GM18505 (cell line): Measurements from ENCODE around the gene DLGAP5.

ENCODE experiments used
- ATAC-seq: cut with Tn5 transposase; IDR thresholded peaks from one replicate; pipeline ENCODE4 v1.9.1; 2021; ENCODE audit not compliant: unreplicated experiment
- POLR2A ChIP-seq: IDR thresholded peaks from 4 replicates; pipeline ENCODE4 v1.6.1; 2011; ENCODE audit warnings: borderline replicate concordance; ENCODE audit not compliant: insufficient read depth, insufficient read length; ENCODE audit errors: extremely low read depth

Gene DLGAP5

GRCh38 chr14:55131370-55132137 is 59.8 kb downstream of the DLGAP5 start:
- no peak for TF ChIP-seq POLR2A
- no peak for ATAC-seq

- no peak for ATAC-seq
- no peak for TF ChIP-seq POLR2A
Observed at GRCh38 chr14:55130196-55130550, 61.2 kb downstream of the DLGAP5 start.

- peak; percentile 51 for ATAC-seq
- TF ChIP-seq POLR2A = peak; percentile 32
Observed at GRCh38 chr14:55129428-55130195, 61.8 kb downstream of the DLGAP5 start.

GRCh38 chr14:55129086-55129427 is 62.3 kb downstream of the DLGAP5 start, which contains the start of gene LGALS3:
TSS of gene LGALS3 (plus strand) at chr14:55129252. CDS start at chr14:55137374, 8,122 bp downstream.
- ATAC-seq = peak; percentile 64
- peak; percentile 17 for TF ChIP-seq POLR2A

GRCh38 chr14:55128386-55129085 is 62.8 kb downstream of the DLGAP5 start:
- ATAC-seq = no peak
- no peak for TF ChIP-seq POLR2A

- no peak for TF ChIP-seq POLR2A
- ATAC-seq = no peak
Observed at GRCh38 chr14:55127460-55127951, 63.9 kb downstream of the DLGAP5 start.

- no peak for ATAC-seq
- no peak for TF ChIP-seq POLR2A
Observed at GRCh38 chr14:55126932-55127459, 64.4 kb downstream of the DLGAP5 start.

- no peak for ATAC-seq
Observed at GRCh38 chr14:55126034-55126433, 65.4 kb downstream of the DLGAP5 start.

GRCh38 chr14:55125403-55125802 is 66.0 kb downstream of the DLGAP5 start:
- ATAC-seq = no peak
- no peak for TF ChIP-seq POLR2A

More at GRCh38 chr14:55126034-55126433, 65.4 kb downstream of the DLGAP5 start:
- no peak for TF ChIP-seq POLR2A

- no peak for ATAC-seq
- TF ChIP-seq POLR2A = no peak
Observed at GRCh38 chr14:55124774-55125386, 66.5 kb downstream of the DLGAP5 start.

- ATAC-seq = no peak
- no peak for TF ChIP-seq POLR2A
Observed at GRCh38 chr14:55123852-55124639, 67.3 kb downstream of the DLGAP5 start.

GRCh38 chr14:55123101-55123500 is 68.3 kb downstream of the DLGAP5 start:
- no peak for ATAC-seq
- TF ChIP-seq POLR2A = no peak
